ACC112 (cell line): ENCODE results near the gene ZNF324.
"Not testable (repeated sequence)": the region's sequence is repeated elsewhere in the genome, so short reads cannot be mapped to it uniquely, and the experiment has no call there.

ENCODE experiments used
- H2AFZ ChIP-seq: fragments of 200-600 bp; sonication (generic); one replicate; pipeline ENCODE4 v1.6.0; 2017; ENCODE audit warnings: antibody characterized with exemption, low read length; ENCODE audit not compliant: unreplicated experiment
- H3K27ac ChIP-seq: fragments of 200-600 bp; sonication (generic); 2 replicates; pipeline ENCODE4 v1.5.1; 2014; ENCODE audit warnings: low read depth, mild to moderate bottlenecking, antibody characterized with exemption, low read length, moderate library complexity
- H3K27me3 ChIP-seq: fragments of 200-600 bp; sonication (generic); 2 replicates; pipeline ENCODE4 v1.6.1; 2014; ENCODE audit warnings: mild to moderate bottlenecking, antibody characterized with exemption, low read length, moderate library complexity, mixed read lengths; ENCODE audit not compliant: insufficient read depth
- H3K36me3 ChIP-seq: fragments of 200-600 bp; sonication (generic); 2 replicates; pipeline ENCODE4 v1.6.1; 2016; ENCODE audit warnings: mild to moderate bottlenecking, antibody characterized with exemption, low read length, moderate library complexity, mixed read lengths; ENCODE audit not compliant: insufficient read depth
- H3K4me1 ChIP-seq: fragments of 200-600 bp; sonication (generic); one replicate; pipeline ENCODE4 v1.6.1; 2016; ENCODE audit warnings: low read length, mixed read lengths; ENCODE audit not compliant: insufficient read depth, unreplicated experiment, control insufficient read depth
- H3K4me3 ChIP-seq: fragments of 200-600 bp; sonication (generic); 2 replicates; pipeline ENCODE4 v1.5.1; 2014; ENCODE audit warnings: mild to moderate bottlenecking, low read depth, low read length
- H3K79me2 ChIP-seq: fragments of 200-600 bp; sonication (generic); one replicate; pipeline ENCODE4 v1.6.0; 2016; ENCODE audit warnings: low read length; ENCODE audit not compliant: control insufficient read depth, unreplicated experiment, insufficient read depth

Gene ZNF324

GRCh38 chr19:58480831-58481230 lies 14.0 kb downstream of the ZNF324 start:
- H3K27ac ChIP-seq = no peak overlapping the region
- H2AFZ ChIP-seq = no peak overlapping the region
- H3K79me2 ChIP-seq = no peaks in the 10 kb centered on the region
- no peak overlapping the region for H3K4me3 ChIP-seq
- H3K36me3 ChIP-seq = no peaks in the 10 kb centered on the region
- H3K4me1 ChIP-seq = no peaks in the 10 kb centered on the region
- no peaks in the 10 kb centered on the region for H3K27me3 ChIP-seq

GRCh38 chr19:58482372-58482771 lies 15.5 kb downstream of the ZNF324 start:
- no peaks in the 10 kb centered on the region for H3K79me2 ChIP-seq
- H3K27me3 ChIP-seq = no peaks in the 10 kb centered on the region
- no peaks in the 10 kb centered on the region for H3K4me1 ChIP-seq
- no peaks in the 10 kb centered on the region for H3K36me3 ChIP-seq
- H3K27ac ChIP-seq = no peak overlapping the region
- no peak overlapping the region for H2AFZ ChIP-seq
- H3K4me3 ChIP-seq = no peak overlapping the region

- Histone ChIP-seq H3K36me3 (no peaks in the 10 kb centered on the region), H3K27ac (no peak overlapping the region), H3K27me3 (no peaks in the 10 kb centered on the region), H2AFZ (no peak overlapping the region), H3K79me2 (no peaks in the 10 kb centered on the region), H3K4me1 (no peaks in the 10 kb centered on the region), H3K4me3 (no peak overlapping the region)
Observed at GRCh38 chr19:58483776-58484175, 16.9 kb downstream of the ZNF324 start.

GRCh38 chr19:58484349-58484748 lies 17.5 kb downstream of the ZNF324 start:
- H3K27ac ChIP-seq, H3K4me1 ChIP-seq, H3K79me2 ChIP-seq, H2AFZ ChIP-seq, H3K4me3 ChIP-seq, H3K36me3 ChIP-seq, H3K27me3 ChIP-seq: not testable (repeated sequence)

- H3K27ac ChIP-seq = no peak overlapping the region
- no peaks in the 10 kb centered on the region for H3K4me1 ChIP-seq
- H2AFZ ChIP-seq = no peak overlapping the region
- no peaks in the 10 kb centered on the region for H3K36me3 ChIP-seq
- no peak overlapping the region for H3K4me3 ChIP-seq
- H3K27me3 ChIP-seq = no peaks in the 10 kb centered on the region
- H3K79me2 ChIP-seq = no peaks in the 10 kb centered on the region
Observed at GRCh38 chr19:58491393-58491792, 24.5 kb downstream of the ZNF324 start.

- H2AFZ ChIP-seq = no peak overlapping the region
- no peaks in the 10 kb centered on the region for H3K79me2 ChIP-seq
- no peaks in the 10 kb centered on the region for H3K4me1 ChIP-seq
- no peaks in the 10 kb centered on the region for H3K36me3 ChIP-seq
- H3K27ac ChIP-seq = no peak overlapping the region
- no peaks in the 10 kb centered on the region for H3K27me3 ChIP-seq
- H3K4me3 ChIP-seq = no peak overlapping the region
Observed at GRCh38 chr19:58492265-58492664, 25.4 kb downstream of the ZNF324 start.

GRCh38 chr19:58497634-58498170 lies 30.8 kb downstream of the ZNF324 start:
- no peak overlapping the region for H3K27ac ChIP-seq
- no peaks in the 10 kb centered on the region for H3K4me1 ChIP-seq
- H3K36me3 ChIP-seq = no peaks in the 10 kb centered on the region
- H2AFZ ChIP-seq = no peak overlapping the region
- H3K4me3 ChIP-seq = no peak overlapping the region
- H3K79me2 ChIP-seq = no peaks in the 10 kb centered on the region
- H3K27me3 ChIP-seq = no peaks in the 10 kb centered on the region

GRCh38 chr19:58498316-58499020 lies 31.6 kb downstream of the ZNF324 start:
- no peaks in the 10 kb centered on the region for H3K36me3 ChIP-seq
- H3K4me3 ChIP-seq = peak overlapping the region; percentile 74
- H3K79me2 ChIP-seq = no peaks in the 10 kb centered on the region
- no peak overlapping the region for H3K27ac ChIP-seq
- no peaks in the 10 kb centered on the region for H3K27me3 ChIP-seq
- H3K4me1 ChIP-seq = no peaks in the 10 kb centered on the region
- H2AFZ ChIP-seq = peak overlapping the region; percentile 72

- Histone ChIP-seq H3K27ac (no peak overlapping the region), H3K4me1 (no peaks in the 10 kb centered on the region), H3K36me3 (no peaks in the 10 kb centered on the region), H3K4me3 (peak overlapping the region; percentile 76), H2AFZ (peak overlapping the region; percentile 72), H3K79me2 (no peaks in the 10 kb centered on the region), H3K27me3 (no peaks in the 10 kb centered on the region)
Observed at GRCh38 chr19:58499021-58499927, 32.4 kb downstream of the ZNF324 start.

- no peaks in the 10 kb centered on the region for H3K36me3 ChIP-seq
- peak overlapping the region; percentile 76; the same call in 1 of the 2 replicates for H3K4me3 ChIP-seq
- H3K27ac ChIP-seq = no peak overlapping the region
Observed at GRCh38 chr19:58500242-58500641, 33.4 kb downstream of the ZNF324 start.

More at GRCh38 chr19:58500242-58500641, 33.4 kb downstream of the ZNF324 start:
- no peak overlapping the region for H2AFZ ChIP-seq
- no peaks in the 10 kb centered on the region for H3K4me1 ChIP-seq
- H3K79me2 ChIP-seq = no peaks in the 10 kb centered on the region
- H3K27me3 ChIP-seq = no peaks in the 10 kb centered on the region
